Peyer's patch (tissue), 4 donors: ENCODE measurements around the gene SAMD11.

Experiments
- POLR2A ChIP-seq, 2 donors: fragments of 450-650 bp; IDR thresholded peaks; one replicate each; pipeline ENCODE4 v1.5.1; 2017; ENCODE audit warnings: antibody characterized with exemption in 2 of 2, mild to moderate bottlenecking in 2 of 2, moderate library complexity in 2 of 2
- TF ChIP-seq, protein P1 (sequence below), 6 experiments: fragments of 450-650 bp in 4 of 6; fragments of 200-600 bp in 2 of 6; sonication (generic) in 1 of 6; IDR thresholded peaks; one replicate each; pipeline ENCODE4 v1.5.1; 2017 to 2019; ENCODE audit warnings: antibody characterized with exemption in 6 of 6, mild to moderate bottlenecking in 3 of 6, moderate library complexity in 1 of 6

- TF ChIP-seq, protein P1, sequence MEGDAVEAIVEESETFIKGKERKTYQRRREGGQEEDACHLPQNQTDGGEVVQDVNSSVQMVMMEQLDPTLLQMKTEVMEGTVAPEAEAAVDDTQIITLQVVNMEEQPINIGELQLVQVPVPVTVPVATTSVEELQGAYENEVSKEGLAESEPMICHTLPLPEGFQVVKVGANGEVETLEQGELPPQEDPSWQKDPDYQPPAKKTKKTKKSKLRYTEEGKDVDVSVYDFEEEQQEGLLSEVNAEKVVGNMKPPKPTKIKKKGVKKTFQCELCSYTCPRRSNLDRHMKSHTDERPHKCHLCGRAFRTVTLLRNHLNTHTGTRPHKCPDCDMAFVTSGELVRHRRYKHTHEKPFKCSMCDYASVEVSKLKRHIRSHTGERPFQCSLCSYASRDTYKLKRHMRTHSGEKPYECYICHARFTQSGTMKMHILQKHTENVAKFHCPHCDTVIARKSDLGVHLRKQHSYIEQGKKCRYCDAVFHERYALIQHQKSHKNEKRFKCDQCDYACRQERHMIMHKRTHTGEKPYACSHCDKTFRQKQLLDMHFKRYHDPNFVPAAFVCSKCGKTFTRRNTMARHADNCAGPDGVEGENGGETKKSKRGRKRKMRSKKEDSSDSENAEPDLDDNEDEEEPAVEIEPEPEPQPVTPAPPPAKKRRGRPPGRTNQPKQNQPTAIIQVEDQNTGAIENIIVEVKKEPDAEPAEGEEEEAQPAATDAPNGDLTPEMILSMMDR (IDR thresholded peaks at IDR 0.05), result peak in 3 of 6 experiments; percentile 11 to 57 (median 42)
- TF ChIP-seq POLR2A (IDR thresholded peaks at IDR 0.05), result no peak
Measured at GRCh38 chr1:912740-913301, 10.9 kb upstream of the SAMD11 start.
